Testis (tissue), 3 donors: ENCODE data around the gene PRRT2. TPM values are rescaled to one million over a fixed set of nuclear protein-coding genes. Genes with fewer than 3 reads are reported as not detected.

Experiments
- DNase-seq: peaks from one replicate; pipeline ENCODE4 v3.0.0-alpha.2; 2019
- H3K27ac ChIP-seq, 2 donors: fragments of 200-600 bp; sonication (generic); one replicate each; pipeline ENCODE4 v1.5.1; 2019
- H3K27me3 ChIP-seq: fragments of 200-600 bp; sonication (generic); one replicate; pipeline ENCODE4 v1.5.1; 2019
- H3K36me3 ChIP-seq: fragments of 200-600 bp; sonication (generic); one replicate; pipeline ENCODE4 v1.5.1; 2017; ENCODE audit warnings: low read depth; ENCODE audit errors: missing control alignments
- H3K4me1 ChIP-seq: fragments of 200-600 bp; sonication (generic); one replicate; pipeline ENCODE4 v1.5.1; 2019
- H3K4me3 ChIP-seq, 2 donors: fragments of 200-600 bp; sonication (generic); one replicate each; pipeline ENCODE4 v1.5.1; 2017 to 2019
- H3K9me3 ChIP-seq: fragments of 200-600 bp; sonication (generic); one replicate; pipeline ENCODE4 v1.5.1; 2017
- CTCF ChIP-seq, 3 experiments: fragments of 450-650 bp in 2 of 3; fragments of 200-600 bp in 1 of 3; sonication (generic) in 1 of 3; IDR thresholded peaks; one replicate each; pipeline ENCODE4 v1.5.1; 2016 to 2019; ENCODE audit warnings: antibody characterized with exemption in 3 of 3, mild to moderate bottlenecking in 2 of 3, moderate library complexity in 1 of 3
- POLR2A ChIP-seq: fragments of 450-650 bp; IDR thresholded peaks from one replicate; pipeline ENCODE4 v1.6.1; 2017; ENCODE audit warnings: antibody characterized with exemption, mild to moderate bottlenecking, moderate library complexity
- WGBS, 2 donors: methylation state at CpG; one replicate each; pipeline ENCODE4 v1.1.5; 2018; 5-methylcytosine and 5-hydroxymethylcytosine counted together
- intact Hi-C: fragments of 100-400 bp; cut with DNase I; formaldehyde crosslinking; loops from one replicate; pipeline ENCODE4 v1.15.1; 2023; ENCODE audit warnings: low total_unique reads
- polyA plus RNA-seq: library from polyadenylated mRNA; stranded (reverse); fragments of 350-450 nt; fragmentation: Illumina TruSeq; extraction: RNeasy Lipid Tissue Mini Kit (QIAGEN cat#74804); gene quantifications from one replicate; pipeline ENCODE4 v1.2.3, GENCODE V29; 2014; ENCODE audit warnings: low read depth, low replicate concordance; ENCODE audit not compliant: insufficient read depth
- total RNA-seq, 2 donors: library from RNA; depleted of rRNA; stranded (reverse); fragments of >200 nt; gene quantifications; one replicate each; pipeline ENCODE4 v1.2.3, GENCODE V29; 2016

PRRT2 gene
- total and polyA plus RNA-seq, 3 donors from 2014 or later, result 8.0 to 18.0 (median 13.3) TPM

GRCh38 chr16:29809850-29810698 is 1.9 kb upstream of the PRRT2 start:
- no peaks in the 10 kb centered on the region for H3K27me3 ChIP-seq
- peak overlapping the region; percentile 92 to 96 for H3K27ac ChIP-seq
- WGBS, 2 donors, result 28 to 29% methylated on average over 14 to 23 of the region's 23 CpGs
- no peaks in the 10 kb centered on the region for H3K9me3 ChIP-seq
- H3K4me1 ChIP-seq, result peaks cover 68% of the 10 kb centered on the region
- TF ChIP-seq CTCF (IDR thresholded peaks at IDR 0.05), result no peak
- no peak for TF ChIP-seq POLR2A
- peak; percentile 53 for DNase-seq
- H3K4me3 ChIP-seq, result no peak overlapping the region
- no peaks in the 10 kb centered on the region for H3K36me3 ChIP-seq
- intact Hi-C loops, result no loop called here

DNA sequence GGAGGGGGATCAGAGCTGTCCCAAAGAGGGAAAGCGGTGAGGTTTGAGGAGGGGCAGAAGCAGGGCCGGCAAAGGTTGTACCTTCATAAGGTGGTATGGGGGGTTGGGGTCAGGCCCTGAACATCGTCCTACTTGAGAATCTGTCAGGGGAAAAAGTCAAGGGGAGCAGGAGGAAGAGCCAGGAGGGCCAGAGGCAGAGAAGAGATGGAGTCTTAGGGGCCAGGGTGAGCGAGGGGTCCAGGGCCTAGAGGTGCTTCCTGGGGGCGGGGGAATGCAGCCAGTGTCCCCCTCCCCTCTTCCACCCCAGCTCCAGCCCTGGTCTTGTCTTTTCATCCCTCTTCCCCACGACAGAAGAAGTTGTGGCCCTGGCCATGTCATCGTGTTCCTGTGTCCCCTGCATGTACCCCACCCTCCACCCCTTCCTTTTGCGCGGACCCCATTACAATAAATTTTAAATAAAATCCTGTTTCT is 1.3 kb upstream of the PRRT2 start:
- H3K27me3 ChIP-seq, result no peaks in the 10 kb centered on the region
- H3K4me1 ChIP-seq, result peaks cover 71% of the 10 kb centered on the region
- intact Hi-C loops, result no loop called here
- H3K36me3 ChIP-seq, result no peaks in the 10 kb centered on the region
- no peak for DNase-seq
- 16 to 23% methylated on average over 9 of the region's 9 CpGs for WGBS, 2 donors
- no peaks in the 10 kb centered on the region for H3K9me3 ChIP-seq
- TF ChIP-seq CTCF (IDR thresholded peaks at IDR 0.05), result no peak
- no peak for TF ChIP-seq POLR2A
- peak overlapping the region; percentile 57 to 68 for H3K4me3 ChIP-seq
- peak overlapping the region; percentile 92 to 96 for H3K27ac ChIP-seq

DNA sequence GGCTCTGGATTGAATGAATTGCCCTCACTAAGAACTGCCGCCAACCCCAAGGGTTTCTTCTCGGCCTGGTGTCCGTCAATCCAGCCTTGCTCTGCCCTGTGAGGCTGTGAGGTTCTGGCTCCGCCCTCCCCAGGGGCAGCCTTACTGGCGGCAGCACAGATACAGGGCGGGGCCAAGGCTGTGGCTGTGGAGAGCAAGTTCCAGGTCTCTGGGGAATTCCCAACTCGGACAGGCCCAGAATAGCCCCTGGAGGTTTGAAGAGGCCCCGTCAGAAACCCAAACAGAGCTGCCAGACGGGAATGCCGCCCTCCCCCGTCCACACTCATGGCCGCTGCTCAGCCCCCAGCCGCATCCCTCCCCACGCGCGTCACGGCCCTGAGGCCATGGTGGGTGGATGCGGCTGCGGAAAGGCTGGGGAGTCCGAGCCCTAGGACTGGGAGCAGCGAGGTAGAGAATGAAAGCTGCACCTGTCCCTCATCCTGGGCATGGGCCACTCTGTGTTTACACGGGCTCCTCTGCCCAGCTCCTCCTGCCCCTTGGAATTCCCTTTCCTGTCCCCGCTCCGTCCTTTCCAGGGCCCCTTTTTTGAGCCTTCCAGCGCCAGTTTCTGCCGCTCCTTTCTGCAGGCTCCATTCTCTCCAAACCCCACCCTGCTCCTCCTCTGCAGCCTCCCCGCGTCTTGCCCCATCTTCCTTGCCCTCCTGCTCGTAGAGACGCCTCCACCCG is 660 bp upstream of the PRRT2 start:
- Histone ChIP-seq H3K4me3 (peak overlapping the region; percentile 57 to 68), H3K36me3 (no peaks in the 10 kb centered on the region), H3K4me1 (peaks cover 71% of the 10 kb centered on the region), H3K9me3 (no peaks in the 10 kb centered on the region), H3K27ac (peak overlapping the region; percentile 92 to 96), H3K27me3 (no peaks in the 10 kb centered on the region)
- TF ChIP-seq POLR2A, result no peak
- no peak for TF ChIP-seq CTCF (IDR thresholded peaks at IDR 0.05)
- intact Hi-C loops, result no loop called here
- peak; percentile 98 for DNase-seq
- 0% methylated on average over 16 to 30 of the region's 31 CpGs for WGBS, 2 donors

DNA sequence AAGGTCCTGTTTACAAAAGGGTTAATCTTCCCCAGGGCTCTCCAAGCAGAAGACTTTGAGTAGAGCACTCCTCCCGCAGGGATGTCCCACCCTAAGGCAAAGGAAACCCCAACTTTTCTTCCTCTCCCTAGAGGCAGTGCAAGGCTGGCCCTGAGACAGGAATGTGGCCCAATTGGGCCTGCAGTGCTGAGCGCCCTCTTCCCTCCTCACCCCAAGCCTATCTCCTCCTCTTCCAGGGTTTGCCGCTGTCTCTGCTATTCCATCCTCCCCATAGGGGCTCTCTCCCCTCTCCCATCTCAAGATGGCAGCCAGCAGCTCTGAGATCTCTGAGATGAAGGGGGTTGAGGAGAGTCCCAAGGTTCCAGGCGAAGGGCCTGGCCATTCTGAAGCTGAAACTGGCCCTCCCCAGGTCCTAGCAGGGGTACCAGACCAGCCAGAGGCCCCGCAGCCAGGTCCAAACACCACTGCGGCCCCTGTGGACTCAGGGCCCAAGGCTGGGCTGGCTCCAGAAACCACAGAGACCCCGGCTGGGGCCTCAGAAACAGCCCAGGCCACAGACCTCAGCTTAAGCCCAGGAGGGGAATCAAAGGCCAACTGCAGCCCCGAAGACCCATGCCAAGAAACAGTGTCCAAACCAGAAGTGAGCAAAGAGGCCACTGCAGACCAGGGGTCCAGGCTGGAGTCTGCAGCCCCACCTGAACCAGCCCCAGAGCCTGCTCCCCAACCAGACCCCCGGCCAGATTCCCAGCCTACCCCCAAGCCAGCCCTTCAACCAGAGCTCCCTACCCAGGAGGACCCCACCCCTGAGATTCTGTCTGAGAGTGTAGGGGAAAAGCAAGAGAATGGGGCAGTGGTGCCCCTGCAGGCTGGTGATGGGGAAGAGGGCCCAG is 1.0 kb downstream of the PRRT2 start:
- intact Hi-C loops, result no loop called here
- peak overlapping the region; percentile 92 to 96 for H3K27ac ChIP-seq
- no peak for DNase-seq
- 62 to 67% methylated on average over 4 to 9 of the region's 9 CpGs for WGBS, 2 donors
- no peaks in the 10 kb centered on the region for H3K36me3 ChIP-seq
- H3K9me3 ChIP-seq, result no peaks in the 10 kb centered on the region
- H3K27me3 ChIP-seq, result no peaks in the 10 kb centered on the region
- peaks cover 77% of the 10 kb centered on the region for H3K4me1 ChIP-seq
- TF ChIP-seq CTCF (IDR thresholded peaks at IDR 0.05) (no peak), POLR2A (no peak)
- H3K4me3 ChIP-seq, result peak overlapping the region; percentile 57 to 68
